Hepatocyte (in vitro differentiated cells): ENCODE measurements around the gene TCF23. TPM values are rescaled to one million over a fixed set of nuclear protein-coding genes. Genes with fewer than 3 reads are reported as not detected.

Experiments used
- DNase-seq: peaks from one replicate; pipeline ENCODE4 v3.0.0-alpha.2; 2016; ENCODE audit warnings: low spot score
- H2AFZ ChIP-seq: fragments of 200-600 bp; sonication (generic); 2 replicates; pipeline ENCODE4 v1.6.0; 2016; ENCODE audit warnings: antibody characterized with exemption, mild to moderate bottlenecking
- H3K27ac ChIP-seq: fragments of 200-600 bp; sonication (generic); 2 replicates; pipeline ENCODE4 v1.5.1; 2016; ENCODE audit warnings: mild to moderate bottlenecking
- H3K27me3 ChIP-seq: fragments of 200-600 bp; sonication (generic); 2 replicates; pipeline ENCODE4 v1.6.1; 2016
- H3K36me3 ChIP-seq: fragments of 200-600 bp; sonication (generic); replicated peaks from 2 replicates; pipeline ENCODE4 v1.5.1; 2016; ENCODE audit warnings: low read depth; ENCODE audit not compliant: insufficient read depth
- H3K4me1 ChIP-seq: fragments of 200-600 bp; sonication (generic); 2 replicates; pipeline ENCODE4 v1.5.1; 2016; ENCODE audit warnings: mild to moderate bottlenecking, moderate library complexity; ENCODE audit not compliant: insufficient read depth
- H3K4me2 ChIP-seq: fragments of 200-600 bp; sonication (generic); 2 replicates; pipeline ENCODE4 v1.6.0; 2016
- H3K4me3 ChIP-seq: fragments of 200-600 bp; sonication (generic); 2 replicates; pipeline ENCODE4 v1.5.1; 2016; ENCODE audit warnings: mild to moderate bottlenecking
- H3K79me2 ChIP-seq: fragments of 200-600 bp; sonication (generic); 2 replicates; pipeline ENCODE4 v1.6.0; 2017; ENCODE audit warnings: mild to moderate bottlenecking
- H3K9me2 ChIP-seq: fragments of 200-600 bp; sonication (generic); replicated peaks from 2 replicates; pipeline ENCODE4 v1.6.0; 2017; ENCODE audit warnings: mild to moderate bottlenecking; ENCODE audit not compliant: insufficient read depth
- H3K9me3 ChIP-seq: fragments of 200-600 bp; sonication (generic); 2 replicates; pipeline ENCODE4 v1.5.1; 2016; ENCODE audit warnings: low read depth, mild to moderate bottlenecking
- H4K20me1 ChIP-seq: fragments of 200-600 bp; sonication (generic); 2 replicates; pipeline ENCODE4 v1.6.0; 2016; ENCODE audit warnings: mild to moderate bottlenecking; ENCODE audit not compliant: insufficient read depth, poor library complexity, severe bottlenecking
- EZH2 ChIP-seq: fragments of 200-600 bp; sonication (generic); IDR thresholded peaks from 2 replicates; pipeline ENCODE4 v1.6.1; 2016; ENCODE audit warnings: antibody characterized with exemption, mild to moderate bottlenecking, borderline replicate concordance
- EZH2phosphoT487 ChIP-seq: fragments of 200-600 bp; sonication (generic); IDR thresholded peaks from one replicate; pipeline ENCODE4 v1.6.1; 2018; ENCODE audit warnings: antibody characterized with exemption, mild to moderate bottlenecking, low read depth, moderate library complexity; ENCODE audit not compliant: unreplicated experiment, severe bottlenecking
- WGBS: methylation state at CpG from one replicate; pipeline ENCODE4 v1.1.6; 2016; ENCODE audit warnings: low lambda C conversion rate; ENCODE audit errors: missing lambda C conversion rate; 5-methylcytosine and 5-hydroxymethylcytosine counted together
- polyA plus RNA-seq: library from polyadenylated mRNA; unstranded; fragments of >200 nt; fragmentation: Nextera tagmentation; extraction: Ambion mirVana; gene quantifications from 2 replicates; pipeline ENCODE4 v1.2.1, GENCODE V29; 2016
- total RNA-seq: library from RNA; depleted of rRNA; stranded (reverse); fragments of >200 nt; gene quantifications from 2 replicates; pipeline ENCODE4 v1.2.3, GENCODE V29; 2014
- TF ChIP-seq, protein P1 (sequence below): fragments of 200-600 bp; sonication (generic); IDR thresholded peaks from 2 replicates; pipeline ENCODE4 v1.5.1; 2016; ENCODE audit warnings: antibody characterized with exemption, mild to moderate bottlenecking; ENCODE audit not compliant: poor library complexity

TCF23 gene
- total and polyA plus RNA-seq, 2 experiments from 2014 or later = not detected

DNA sequence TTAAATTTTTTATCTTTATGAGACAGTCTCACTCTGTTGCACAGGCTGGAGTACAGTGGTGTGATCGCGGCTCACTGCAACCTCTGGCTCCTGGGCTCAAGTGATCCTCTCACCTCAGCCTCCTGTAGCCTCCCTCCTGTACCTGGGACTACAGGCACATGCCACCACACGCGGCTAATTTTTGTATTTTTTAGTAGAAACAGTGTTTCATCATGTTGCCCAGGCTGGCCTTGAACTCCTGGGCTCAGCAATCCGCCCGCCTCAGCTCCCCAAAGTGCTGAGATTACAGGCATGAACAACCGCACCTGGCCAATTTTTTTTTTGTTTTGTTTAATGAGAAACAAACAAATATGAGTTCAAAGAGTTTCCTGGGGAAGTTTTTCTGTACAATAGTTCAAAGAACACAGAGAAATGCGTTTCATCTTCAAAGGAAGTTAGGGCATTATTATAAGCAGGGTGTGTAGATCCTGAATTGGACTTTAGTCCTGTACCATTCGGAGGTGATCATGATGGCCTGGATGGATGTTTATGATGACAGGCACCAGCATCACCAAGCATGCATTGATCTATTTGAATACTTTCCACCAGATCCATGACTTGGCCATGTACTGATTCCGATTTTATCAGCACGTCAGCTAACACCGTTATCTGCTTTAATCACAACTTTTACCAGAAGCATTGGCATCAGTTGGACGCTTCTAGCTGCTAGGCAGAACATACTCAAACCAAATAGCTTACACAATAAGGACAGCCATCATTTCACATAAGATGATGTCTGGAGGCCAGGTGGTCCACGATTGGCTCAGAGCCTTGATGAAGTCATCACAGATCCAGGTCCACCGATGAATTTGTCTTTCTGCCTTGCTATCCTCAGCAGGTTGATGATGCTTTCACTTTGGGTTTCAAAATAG is 28.9 kb downstream of the TCF23 start:
- Histone ChIP-seq H3K4me3 (no peak overlapping the region), H3K4me2 (no peak overlapping the region)
- WGBS = 85% methylated on average over 15 of the region's 15 CpGs

DNA sequence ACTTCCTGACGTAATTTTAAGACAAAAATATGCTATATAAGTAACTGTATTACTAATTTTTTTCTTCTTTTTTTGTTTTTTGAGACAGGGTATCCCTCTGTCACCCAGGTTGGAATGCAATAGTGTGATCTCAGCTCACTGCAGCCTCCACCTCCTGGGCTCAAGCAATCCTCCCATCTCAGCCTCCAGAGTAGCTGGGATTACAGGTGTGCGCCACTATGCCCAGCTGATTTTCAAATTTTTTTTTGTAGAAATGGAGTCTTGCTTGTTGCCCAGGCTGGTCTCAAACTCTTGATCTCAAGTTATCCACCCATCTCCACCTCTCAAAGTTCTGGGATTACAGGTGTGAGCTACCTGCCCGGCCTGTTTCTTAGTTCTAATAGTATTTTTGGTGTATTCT is 29.7 kb downstream of the TCF23 start:
- Histone ChIP-seq H3K9me2 (no peaks in the 10 kb centered on the region), H3K4me2 (no peak overlapping the region), H4K20me1 (no peaks in the 10 kb centered on the region), H3K4me3 (no peak overlapping the region), H3K36me3 (no peaks in the 10 kb centered on the region), H3K27ac (no peak overlapping the region), H3K9me3 (no peaks in the 10 kb centered on the region), H2AFZ (no peak overlapping the region), H3K27me3 (peaks cover 9% of the 10 kb centered on the region), H3K79me2 (no peaks in the 10 kb centered on the region), H3K4me1 (no peaks in the 10 kb centered on the region)
- DNase-seq = no peak
- no peak for TF ChIP-seq EZH2phosphoT487
- no peak for TF ChIP-seq EZH2
- TF ChIP-seq, protein P1, sequence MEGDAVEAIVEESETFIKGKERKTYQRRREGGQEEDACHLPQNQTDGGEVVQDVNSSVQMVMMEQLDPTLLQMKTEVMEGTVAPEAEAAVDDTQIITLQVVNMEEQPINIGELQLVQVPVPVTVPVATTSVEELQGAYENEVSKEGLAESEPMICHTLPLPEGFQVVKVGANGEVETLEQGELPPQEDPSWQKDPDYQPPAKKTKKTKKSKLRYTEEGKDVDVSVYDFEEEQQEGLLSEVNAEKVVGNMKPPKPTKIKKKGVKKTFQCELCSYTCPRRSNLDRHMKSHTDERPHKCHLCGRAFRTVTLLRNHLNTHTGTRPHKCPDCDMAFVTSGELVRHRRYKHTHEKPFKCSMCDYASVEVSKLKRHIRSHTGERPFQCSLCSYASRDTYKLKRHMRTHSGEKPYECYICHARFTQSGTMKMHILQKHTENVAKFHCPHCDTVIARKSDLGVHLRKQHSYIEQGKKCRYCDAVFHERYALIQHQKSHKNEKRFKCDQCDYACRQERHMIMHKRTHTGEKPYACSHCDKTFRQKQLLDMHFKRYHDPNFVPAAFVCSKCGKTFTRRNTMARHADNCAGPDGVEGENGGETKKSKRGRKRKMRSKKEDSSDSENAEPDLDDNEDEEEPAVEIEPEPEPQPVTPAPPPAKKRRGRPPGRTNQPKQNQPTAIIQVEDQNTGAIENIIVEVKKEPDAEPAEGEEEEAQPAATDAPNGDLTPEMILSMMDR = no peak
- 92% methylated on average over 3 of the region's 3 CpGs for WGBS

More for the DNA sequence above, 28.9 kb downstream of the TCF23 start:
- Histone ChIP-seq H3K9me3 (no peaks in the 10 kb centered on the region), H4K20me1 (no peaks in the 10 kb centered on the region), H3K27me3 (peaks cover 9% of the 10 kb centered on the region), H3K4me1 (no peaks in the 10 kb centered on the region), H3K36me3 (no peaks in the 10 kb centered on the region), H2AFZ (no peak overlapping the region), H3K27ac (no peak overlapping the region), H3K79me2 (no peaks in the 10 kb centered on the region), H3K9me2 (no peaks in the 10 kb centered on the region)
- TF ChIP-seq, protein P1 = no peak
- no peak for TF ChIP-seq EZH2
- TF ChIP-seq EZH2phosphoT487 = no peak
- no peak for DNase-seq

DNA sequence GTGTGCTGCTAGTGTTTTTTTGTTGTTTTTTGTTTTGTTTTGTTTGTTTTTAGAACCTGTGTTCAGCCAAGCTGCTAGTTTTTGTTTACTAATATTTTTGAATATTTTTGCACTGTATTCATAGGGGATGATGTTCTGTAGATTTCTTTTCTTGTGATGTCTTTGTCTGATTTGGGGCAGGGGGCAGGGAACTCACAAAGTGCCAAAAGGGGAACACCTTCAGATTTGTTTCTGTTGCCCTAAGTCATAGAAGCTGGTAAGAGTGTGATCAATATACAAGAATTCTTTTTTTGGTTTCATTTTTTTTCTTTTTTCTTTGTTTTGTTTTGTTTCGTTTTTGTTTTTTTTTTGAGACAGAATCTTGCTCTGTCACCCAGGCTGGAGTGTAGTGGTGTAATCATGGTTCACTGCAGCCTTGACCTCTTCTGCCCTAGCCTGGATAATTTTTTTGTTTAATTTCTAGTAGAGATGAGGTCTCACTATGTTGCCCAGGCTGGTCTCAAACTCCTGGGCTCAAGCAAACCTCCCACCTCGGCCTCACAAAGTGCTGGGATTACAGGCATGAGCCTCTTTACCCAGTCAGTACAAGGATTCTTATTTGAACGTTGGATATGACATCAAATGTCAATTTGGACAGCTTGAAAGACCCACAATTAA is 30.7 kb downstream of the TCF23 start:
- Histone ChIP-seq H3K4me2 (no peak overlapping the region), H2AFZ (no peak overlapping the region), H3K79me2 (no peaks in the 10 kb centered on the region), H3K27me3 (peaks cover 5% of the 10 kb centered on the region), H3K36me3 (no peaks in the 10 kb centered on the region), H3K4me1 (no peaks in the 10 kb centered on the region), H3K9me2 (no peaks in the 10 kb centered on the region), H3K4me3 (no peak overlapping the region), H4K20me1 (no peaks in the 10 kb centered on the region), H3K27ac (no peak overlapping the region), H3K9me3 (no peaks in the 10 kb centered on the region)
- 63% methylated on average over 3 of the region's 3 CpGs for WGBS
- no peak for DNase-seq
- TF ChIP-seq, protein P1 = no peak
- TF ChIP-seq EZH2phosphoT487 = no peak
- TF ChIP-seq EZH2 = no peak
